Measurements from ENCODE around the gene RAMP3.

DNA sequence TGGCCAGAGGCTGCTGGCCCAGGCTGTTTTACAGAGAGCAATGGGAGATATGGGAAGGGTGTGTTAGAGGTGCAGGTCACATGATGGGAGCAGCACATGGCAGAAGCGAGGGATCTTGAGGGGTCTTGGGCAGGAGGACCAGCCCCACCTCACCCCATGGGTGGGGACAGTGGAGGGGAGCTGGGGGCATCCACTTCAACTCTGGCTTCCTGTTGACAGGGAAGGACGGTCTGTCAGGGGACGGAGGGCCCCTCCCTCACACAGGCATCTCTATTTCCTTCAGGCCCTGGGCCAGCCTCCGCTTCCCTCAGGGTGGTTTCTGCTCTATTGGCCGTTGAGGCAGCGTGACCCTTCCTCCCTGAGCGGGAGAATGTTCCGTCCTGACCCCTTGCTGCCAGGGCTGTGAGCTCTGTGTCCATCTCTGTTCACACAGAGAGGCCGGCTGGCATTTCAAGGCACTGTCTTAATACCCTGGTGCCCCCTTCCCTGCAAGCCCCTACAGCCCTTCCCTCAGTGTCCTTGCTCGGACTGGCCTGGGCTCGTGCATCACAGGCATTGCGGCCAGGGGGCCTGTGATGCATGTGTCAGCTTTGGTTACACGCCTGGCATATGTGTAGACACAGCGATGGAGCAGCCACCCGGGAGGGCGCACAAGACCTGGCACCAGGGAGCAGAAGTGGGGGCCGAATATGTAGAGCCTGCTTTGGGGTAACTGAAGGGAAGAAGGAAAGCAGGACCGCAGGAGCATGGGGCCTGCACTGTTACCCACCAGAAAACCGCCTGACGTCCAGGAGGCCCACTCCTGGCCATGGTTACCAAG, 31.8 kb downstream of the RAMP3 start:
- TF ChIP-seq POLR2AphosphoS5 (IDR thresholded peaks at IDR 0.05; ENCODE audit: borderline replicate concordance, low read depth, low read length) = no peak
- no peak for TF ChIP-seq EZH2 (IDR thresholded peaks at IDR 0.05)
- TF ChIP-seq FOXP2 (optimal IDR thresholded peaks at IDR 0.05; ENCODE audit: control extremely low read depth, extremely low read length, insufficient read depth) = no peak

Data from SK-N-MC (cell line).